Measurements from ENCODE around the gene PRRG2.

DNA sequence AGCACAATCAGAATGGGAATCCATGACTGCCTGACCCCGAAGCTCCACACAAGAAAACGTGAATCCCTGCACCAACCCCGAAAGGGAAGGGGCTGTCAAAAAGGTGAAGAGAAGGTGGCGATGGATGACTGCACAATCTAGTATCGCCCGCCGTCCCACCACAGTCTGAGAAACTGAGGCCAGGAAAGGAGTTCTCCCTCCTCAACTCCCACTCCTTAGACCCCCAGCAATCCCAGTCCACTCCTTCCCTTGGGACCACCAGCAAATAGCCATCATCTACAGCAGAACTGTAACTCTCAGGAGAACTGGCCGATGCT, 1.2 kb upstream of the PRRG2 start:
- TF ChIP-seq EGR1 (IDR thresholded peaks at IDR 0.05) = no peak
- no peak for TF ChIP-seq FOXM1 (IDR thresholded peaks at IDR 0.05; ENCODE audit: borderline replicate concordance, low read depth)
- no peak for TF ChIP-seq CREB1 (IDR thresholded peaks at IDR 0.05; ENCODE audit: low read depth)
- no peak for TF ChIP-seq TAF1 (IDR thresholded peaks at IDR 0.05; ENCODE audit: low read depth)
- TF ChIP-seq TEAD4 (IDR thresholded peaks at IDR 0.05) = no peak
- no peak for TF ChIP-seq CEBPB (IDR thresholded peaks at IDR 0.05)
- no peak for TF ChIP-seq YY1 (IDR thresholded peaks at IDR 0.05; ENCODE audit: low read depth)
- no peak for TF ChIP-seq EP300 (IDR thresholded peaks at IDR 0.05; ENCODE audit: borderline replicate concordance)
- TF ChIP-seq, protein P1, sequence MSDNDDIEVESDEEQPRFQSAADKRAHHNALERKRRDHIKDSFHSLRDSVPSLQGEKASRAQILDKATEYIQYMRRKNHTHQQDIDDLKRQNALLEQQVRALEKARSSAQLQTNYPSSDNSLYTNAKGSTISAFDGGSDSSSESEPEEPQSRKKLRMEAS (IDR thresholded peaks at IDR 0.05) = no peak
- TF ChIP-seq TCF12 (IDR thresholded peaks at IDR 0.05; ENCODE audit: low read depth) = no peak
- TF ChIP-seq, protein P2, sequence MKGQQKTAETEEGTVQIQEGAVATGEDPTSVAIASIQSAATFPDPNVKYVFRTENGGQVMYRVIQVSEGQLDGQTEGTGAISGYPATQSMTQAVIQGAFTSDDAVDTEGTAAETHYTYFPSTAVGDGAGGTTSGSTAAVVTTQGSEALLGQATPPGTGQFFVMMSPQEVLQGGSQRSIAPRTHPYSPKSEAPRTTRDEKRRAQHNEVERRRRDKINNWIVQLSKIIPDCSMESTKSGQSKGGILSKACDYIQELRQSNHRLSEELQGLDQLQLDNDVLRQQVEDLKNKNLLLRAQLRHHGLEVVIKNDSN (IDR thresholded peaks at IDR 0.05) = no peak
- TF ChIP-seq ZBTB7A (IDR thresholded peaks at IDR 0.05; ENCODE audit: low read depth) = no peak
- TF ChIP-seq, protein P3, sequence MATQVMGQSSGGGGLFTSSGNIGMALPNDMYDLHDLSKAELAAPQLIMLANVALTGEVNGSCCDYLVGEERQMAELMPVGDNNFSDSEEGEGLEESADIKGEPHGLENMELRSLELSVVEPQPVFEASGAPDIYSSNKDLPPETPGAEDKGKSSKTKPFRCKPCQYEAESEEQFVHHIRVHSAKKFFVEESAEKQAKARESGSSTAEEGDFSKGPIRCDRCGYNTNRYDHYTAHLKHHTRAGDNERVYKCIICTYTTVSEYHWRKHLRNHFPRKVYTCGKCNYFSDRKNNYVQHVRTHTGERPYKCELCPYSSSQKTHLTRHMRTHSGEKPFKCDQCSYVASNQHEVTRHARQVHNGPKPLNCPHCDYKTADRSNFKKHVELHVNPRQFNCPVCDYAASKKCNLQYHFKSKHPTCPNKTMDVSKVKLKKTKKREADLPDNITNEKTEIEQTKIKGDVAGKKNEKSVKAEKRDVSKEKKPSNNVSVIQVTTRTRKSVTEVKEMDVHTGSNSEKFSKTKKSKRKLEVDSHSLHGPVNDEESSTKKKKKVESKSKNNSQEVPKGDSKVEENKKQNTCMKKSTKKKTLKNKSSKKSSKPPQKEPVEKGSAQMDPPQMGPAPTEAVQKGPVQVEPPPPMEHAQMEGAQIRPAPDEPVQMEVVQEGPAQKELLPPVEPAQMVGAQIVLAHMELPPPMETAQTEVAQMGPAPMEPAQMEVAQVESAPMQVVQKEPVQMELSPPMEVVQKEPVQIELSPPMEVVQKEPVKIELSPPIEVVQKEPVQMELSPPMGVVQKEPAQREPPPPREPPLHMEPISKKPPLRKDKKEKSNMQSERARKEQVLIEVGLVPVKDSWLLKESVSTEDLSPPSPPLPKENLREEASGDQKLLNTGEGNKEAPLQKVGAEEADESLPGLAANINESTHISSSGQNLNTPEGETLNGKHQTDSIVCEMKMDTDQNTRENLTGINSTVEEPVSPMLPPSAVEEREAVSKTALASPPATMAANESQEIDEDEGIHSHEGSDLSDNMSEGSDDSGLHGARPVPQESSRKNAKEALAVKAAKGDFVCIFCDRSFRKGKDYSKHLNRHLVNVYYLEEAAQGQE (IDR thresholded peaks at IDR 0.05; ENCODE audit: low read depth) = no peak
- no peak for TF ChIP-seq RAD21 (IDR thresholded peaks at IDR 0.05; ENCODE audit: low read depth)
